GM23338 (cell line): Measurements from ENCODE around the gene DCTPP1.
A peak's percentile ranks its signal among the peaks of the same experiment; 100 is the strongest.

ENCODE experiments used
- CREB1 ChIP-seq: fragments of 250-450 bp; sonication (Bioruptor Pico); IDR thresholded peaks from 2 replicates; pipeline ENCODE4 v1.5.0; 2020; ENCODE audit warnings: low read depth, mild to moderate bottlenecking, moderate library complexity
- CTCF ChIP-seq, 2 experiments: fragments of 200-600 bp in 1 of 2; sonication (generic) in 1 of 2; conservative IDR thresholded peaks; 2 replicates each; pipeline versions ENCODE4 v1.5.1 to v1.6.1; 2016 to 2017; ENCODE audit warnings: antibody characterized with exemption in 2 of 2, low read depth in 2 of 2, mild to moderate bottlenecking in 2 of 2, moderate library complexity in 1 of 2
- EZH2 ChIP-seq: fragments of 200-600 bp; sonication (generic); IDR thresholded peaks from one replicate; pipeline ENCODE4 v1.8.0; 2017; ENCODE audit warnings: antibody characterized with exemption, mild to moderate bottlenecking, low read depth; ENCODE audit not compliant: unreplicated experiment
- JUNB ChIP-seq: IDR thresholded peaks from one replicate; pipeline ENCODE4 v1.6.1; 2016; ENCODE audit warnings: antibody characterized with exemption; ENCODE audit not compliant: unreplicated experiment
- NANOG ChIP-seq: IDR thresholded peaks from 2 replicates; pipeline ENCODE4 v1.6.1; 2016; ENCODE audit warnings: antibody characterized with exemption, borderline replicate concordance
- POLR2AphosphoS5 ChIP-seq: IDR thresholded peaks from 2 replicates; pipeline ENCODE4 v1.6.1; 2016; ENCODE audit warnings: antibody characterized with exemption, low read depth
- REST ChIP-seq: IDR thresholded peaks from one replicate; pipeline ENCODE4 v1.6.1; 2018; ENCODE audit warnings: antibody characterized with exemption; ENCODE audit not compliant: unreplicated experiment

- no peak for TF ChIP-seq CTCF (conservative IDR thresholded peaks at IDR 0.05; ENCODE audit: low read depth in 2 of 2)
- no peak for TF ChIP-seq REST
- no peak for TF ChIP-seq EZH2
- peak; percentile 90 for TF ChIP-seq POLR2AphosphoS5
- no peak for TF ChIP-seq NANOG
- peak; percentile 33; the same call in 1 of the 2 replicates for TF ChIP-seq CREB1 (CRISPR knock-in tag)
- no peak for TF ChIP-seq JUNB
Measured at GRCh38 chr16:30407102-30407803, 22.6 kb downstream of the DCTPP1 start, which contains the start of gene ZNF771.
